KMS-11 (cell line): Measurements from ENCODE around the gene SMIM1.
"Not testable (repeated sequence)": the region's sequence is repeated elsewhere in the genome, so short reads cannot be mapped to it uniquely, and the experiment has no call there.

Experiments
- H2AFZ ChIP-seq: fragments of 200-600 bp; sonication (generic); 2 replicates; pipeline ENCODE4 v1.6.1; 2016; ENCODE audit warnings: antibody characterized with exemption, mixed run types, low read depth
- H3K27ac ChIP-seq: fragments of 200-600 bp; sonication (generic); 2 replicates; pipeline ENCODE4 v1.6.1; 2016; ENCODE audit warnings: mild to moderate bottlenecking, mixed run types
- H3K27me3 ChIP-seq: fragments of 200-600 bp; sonication (generic); 2 replicates; pipeline ENCODE4 v1.6.1; 2017; ENCODE audit warnings: mild to moderate bottlenecking, low read depth, mixed run types, moderate library complexity; ENCODE audit not compliant: insufficient read depth
- H3K36me3 ChIP-seq: fragments of 200-600 bp; sonication (generic); 2 replicates; pipeline ENCODE4 v1.6.1; 2017; ENCODE audit warnings: mild to moderate bottlenecking, mixed run types; ENCODE audit not compliant: insufficient read depth
- H3K4me1 ChIP-seq: fragments of 200-600 bp; sonication (generic); 2 replicates; pipeline ENCODE4 v1.6.1; 2016; ENCODE audit warnings: mild to moderate bottlenecking, low read depth, mixed run types; ENCODE audit not compliant: poor library complexity, severe bottlenecking
- H3K4me2 ChIP-seq: fragments of 200-600 bp; sonication (generic); 2 replicates; pipeline ENCODE4 v1.7.0; 2016; ENCODE audit warnings: mild to moderate bottlenecking, mixed run types
- H3K4me3 ChIP-seq: fragments of 200-600 bp; sonication (generic); IDR thresholded peaks from 2 replicates; pipeline ENCODE4 v1.6.1; 2017; ENCODE audit warnings: low read depth, low read length, mixed read lengths; ENCODE audit not compliant: insufficient read depth
- H3K79me2 ChIP-seq: fragments of 200-600 bp; sonication (generic); 2 replicates; pipeline ENCODE4 v1.6.1; 2016; ENCODE audit warnings: low read depth, mixed run types; ENCODE audit not compliant: insufficient read depth
- H3K9ac ChIP-seq: fragments of 200-600 bp; sonication (generic); 2 replicates; pipeline ENCODE4 v1.6.1; 2016; ENCODE audit warnings: mild to moderate bottlenecking, mixed run types
- H4K20me1 ChIP-seq: fragments of 200-600 bp; sonication (generic); 2 replicates; pipeline ENCODE4 v1.6.1; 2016; ENCODE audit warnings: mild to moderate bottlenecking, mixed run types; ENCODE audit not compliant: insufficient read depth
- CTCF ChIP-seq: fragments of 200-600 bp; sonication (generic); conservative IDR thresholded peaks from 2 replicates; pipeline ENCODE4 v1.6.1; 2017; ENCODE audit warnings: low read depth, mild to moderate bottlenecking, antibody characterized with exemption, low read length, moderate library complexity, mixed read lengths

The SMIM1 gene

GRCh38 chr1:3795453-3796214 lies 23.1 kb downstream of the SMIM1 start:
- H3K4me3 ChIP-seq: no peak overlapping the region
- H3K9ac ChIP-seq: peak overlapping the region; percentile 62
- H4K20me1 ChIP-seq: no peaks in the 10 kb centered on the region
- H3K36me3 ChIP-seq: no peaks in the 10 kb centered on the region
- H3K27me3 ChIP-seq: peaks cover 18% of the 10 kb centered on the region
- peaks cover 14% of the 10 kb centered on the region for H3K4me1 ChIP-seq
- H3K79me2 ChIP-seq: peaks cover 35% of the 10 kb centered on the region
- TF ChIP-seq CTCF: no peak
- peak overlapping the region; percentile 36; the same call in 1 of the 2 replicates for H3K27ac ChIP-seq
- peak overlapping the region; percentile 93 for H3K4me2 ChIP-seq
- peak overlapping the region; percentile 99 for H2AFZ ChIP-seq

GRCh38 chr1:3796215-3797061 lies 23.9 kb downstream of the SMIM1 start, which contains the start of gene LRRC47:
Gene LRRC47, minus strand, starts transcription at chr1:3796498. Its CDS starts 22 bp downstream, at chr1:3796476.
- Histone ChIP-seq H3K4me3 (no peak within 1 kb of the TSS), H3K9ac (peak within 1 kb of the TSS; percentile 62), H3K36me3 (no peaks in the 10 kb centered on the region), H3K79me2 (peaks cover 34% of the 10 kb centered on the region), H3K27me3 (peaks cover 22% of the 10 kb centered on the region), H3K4me1 (peaks cover 14% of the 10 kb centered on the region), H3K27ac (peak within 1 kb of the TSS; percentile 36), H2AFZ (peak within 1 kb of the TSS; percentile 99), H4K20me1 (no peaks in the 10 kb centered on the region), H3K4me2 (peak within 1 kb of the TSS; percentile 93)
- TF ChIP-seq CTCF: no peak

- no peak overlapping the region for H3K9ac ChIP-seq
- H3K27me3 ChIP-seq: peaks cover 54% of the 10 kb centered on the region
- peaks cover 9% of the 10 kb centered on the region for H3K79me2 ChIP-seq
- no peak overlapping the region for H2AFZ ChIP-seq
- no peak overlapping the region for H3K4me3 ChIP-seq
- H3K36me3 ChIP-seq: no peaks in the 10 kb centered on the region
- no peak for TF ChIP-seq CTCF
- H3K27ac ChIP-seq: no peak overlapping the region
- no peak overlapping the region for H3K4me2 ChIP-seq
- H3K4me1 ChIP-seq: peaks cover 8% of the 10 kb centered on the region
- no peaks in the 10 kb centered on the region for H4K20me1 ChIP-seq
Measured at GRCh38 chr1:3799976-3800685, 27.6 kb downstream of the SMIM1 start.

DNA sequence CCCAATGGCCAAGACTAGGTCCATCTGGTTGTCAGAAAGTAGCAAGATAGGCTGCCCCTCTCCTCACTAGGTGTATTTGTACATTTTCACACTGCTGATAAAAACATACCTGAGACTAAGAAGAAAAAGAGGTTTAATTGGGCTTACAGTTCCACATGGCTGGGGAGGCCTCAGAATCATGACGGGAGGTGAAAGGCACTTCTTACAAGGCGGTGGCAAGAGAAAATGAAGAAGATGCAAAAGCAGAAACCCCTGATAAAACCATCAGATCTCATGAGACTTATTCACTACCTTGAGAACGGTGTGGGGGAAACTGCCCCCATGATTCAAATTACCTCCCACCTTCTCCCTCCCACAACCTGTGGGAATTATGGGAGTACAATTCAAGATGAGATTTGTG lies 28.2 kb downstream of the SMIM1 start:
- not testable (repeated sequence) for H3K4me2 ChIP-seq, H3K4me3 ChIP-seq, H3K9ac ChIP-seq, H4K20me1 ChIP-seq, H3K36me3 ChIP-seq, H3K4me1 ChIP-seq, H3K79me2 ChIP-seq, H3K27ac ChIP-seq, H2AFZ ChIP-seq
- peaks cover 57% of the 10 kb centered on the region for H3K27me3 ChIP-seq
